SK-N-SH treated with all-trans-retinoic acid at 6 μM for 48 hours (cell line): Measurements from ENCODE around the gene MC3R.

ENCODE experiments used
- ATAC-seq: fragments of 200-7000 bp; cut with Tn5 transposase; 3 replicates; pipeline ENCODE4 v1.9.1; 2020; ENCODE audit warnings: mild to moderate bottlenecking, moderate library complexity
- ARNTL ChIP-seq: fragments of 450-650 bp; formaldehyde crosslinking; IDR thresholded peaks from 2 replicates; pipeline ENCODE4 v1.5.0; 2020; ENCODE audit warnings: low read depth, mild to moderate bottlenecking, moderate library complexity, borderline replicate concordance
- BACH2 ChIP-seq: fragments of 250-450 bp; sonication (Bioruptor Pico); IDR thresholded peaks from 2 replicates; pipeline ENCODE4 v1.9.0; 2021; ENCODE audit warnings: mild to moderate bottlenecking, borderline replicate concordance
- CREB5 ChIP-seq: fragments of 250-450 bp; sonication (Bioruptor Pico); IDR thresholded peaks from 2 replicates; pipeline ENCODE4 v1.5.1; 2020; ENCODE audit warnings: low read depth, mild to moderate bottlenecking, moderate library complexity
- CSDC2 ChIP-seq: fragments of 250-450 bp; sonication (Bioruptor Pico); IDR thresholded peaks from 2 replicates; pipeline ENCODE4 v1.5.0; 2020; ENCODE audit warnings: mild to moderate bottlenecking, moderate library complexity
- CSRNP3 ChIP-seq: fragments of 250-450 bp; sonication (Bioruptor Pico); IDR thresholded peaks from 2 replicates; pipeline ENCODE4 v1.5.1; 2021; ENCODE audit warnings: mild to moderate bottlenecking, moderate library complexity
- ESRRG ChIP-seq: fragments of 250-450 bp; sonication (Bioruptor Pico); IDR thresholded peaks from 2 replicates; pipeline ENCODE4 v1.6.1; 2021; ENCODE audit warnings: mild to moderate bottlenecking
- GLIS3 ChIP-seq: fragments of 250-450 bp; sonication (Bioruptor Pico); IDR thresholded peaks from 2 replicates; pipeline ENCODE4 v1.5.0; 2020; ENCODE audit warnings: mild to moderate bottlenecking, moderate library complexity
- ISL1 ChIP-seq: fragments of 250-450 bp; sonication (Bioruptor Pico); IDR thresholded peaks from 2 replicates; pipeline ENCODE4 v2.1.2; 2022; ENCODE audit warnings: mild to moderate bottlenecking, moderate library complexity
- OSR1 ChIP-seq: fragments of 250-450 bp; sonication (Bioruptor Pico); IDR thresholded peaks from 2 replicates; pipeline ENCODE4 v1.8.0; 2022; ENCODE audit warnings: moderate library complexity, mild to moderate bottlenecking, inconsistent platforms
- PATZ1 ChIP-seq: fragments of 250-450 bp; sonication (Bioruptor Pico); IDR thresholded peaks from 2 replicates; pipeline ENCODE4 v1.8.0; 2020; ENCODE audit warnings: mild to moderate bottlenecking, moderate library complexity, borderline replicate concordance
- POU6F1 ChIP-seq: fragments of 250-450 bp; sonication (Bioruptor Pico); IDR thresholded peaks from 2 replicates; pipeline ENCODE4 v1.8.0; 2021; ENCODE audit warnings: low read depth, mild to moderate bottlenecking, moderate library complexity, borderline replicate concordance
- PPARA ChIP-seq: fragments of 250-450 bp; sonication (Bioruptor Pico); IDR thresholded peaks from 2 replicates; pipeline ENCODE4 v1.5.0; 2020; ENCODE audit warnings: mild to moderate bottlenecking, borderline replicate concordance
- RARB ChIP-seq: fragments of 250-450 bp; sonication (Bioruptor Pico); IDR thresholded peaks from 2 replicates; pipeline ENCODE4 v1.8.0; 2021; ENCODE audit warnings: mild to moderate bottlenecking, moderate library complexity
- SNAI2 ChIP-seq: fragments of 250-450 bp; sonication (Bioruptor Pico); IDR thresholded peaks from 2 replicates; pipeline ENCODE4 v1.5.0; 2020; ENCODE audit warnings: mild to moderate bottlenecking, moderate library complexity
- TCF4 ChIP-seq: fragments of 250-450 bp; sonication (Bioruptor Pico); IDR thresholded peaks from 2 replicates; pipeline ENCODE4 v1.8.0; 2021; ENCODE audit warnings: mild to moderate bottlenecking, moderate library complexity, borderline replicate concordance
- TOX ChIP-seq: fragments of 250-450 bp; sonication (Bioruptor Pico); IDR thresholded peaks from 2 replicates; pipeline ENCODE4 v1.8.0; 2021; ENCODE audit warnings: mild to moderate bottlenecking, moderate library complexity, borderline replicate concordance
- TSHZ2 ChIP-seq: fragments of 250-450 bp; sonication (Bioruptor Pico); IDR thresholded peaks from 2 replicates; pipeline ENCODE4 v1.5.0; 2020; ENCODE audit warnings: mild to moderate bottlenecking, moderate library complexity
- ZC3H10 ChIP-seq: fragments of 250-450 bp; sonication (Bioruptor Pico); IDR thresholded peaks from 2 replicates; pipeline ENCODE4 v1.5.1; 2021; ENCODE audit warnings: mild to moderate bottlenecking, moderate library complexity
- ZFP3 ChIP-seq: fragments of 250-450 bp; sonication (Bioruptor Pico); IDR thresholded peaks from 2 replicates; pipeline ENCODE4 v1.5.0; 2020; ENCODE audit warnings: mild to moderate bottlenecking, moderate library complexity
- ZNF565 ChIP-seq: fragments of 450-650 bp; formaldehyde crosslinking; conservative IDR thresholded peaks from 2 replicates; pipeline ENCODE4 v1.5.0; 2020; ENCODE audit warnings: low read depth, mild to moderate bottlenecking, moderate library complexity
- ZNF70 ChIP-seq: fragments of 450-650 bp; formaldehyde crosslinking; IDR thresholded peaks from 2 replicates; pipeline ENCODE4 v1.5.0; 2020; ENCODE audit warnings: mild to moderate bottlenecking, moderate library complexity
- ZNF8 ChIP-seq: fragments of 450-650 bp; formaldehyde crosslinking; IDR thresholded peaks from 2 replicates; pipeline ENCODE4 v1.5.0; 2020; ENCODE audit warnings: mild to moderate bottlenecking, moderate library complexity

Gene MC3R

GRCh38 chr20:56200456-56200855 is 48.1 kb upstream of the MC3R start (continued):
- TF ChIP-seq ESRRG: no peak

- no peak for ATAC-seq
- TF ChIP-seq ARNTL (CRISPR knock-in tag) (no peak), GLIS3 (CRISPR knock-in tag) (no peak), ZNF8 (no peak), TOX (CRISPR knock-in tag) (no peak), ZNF70 (no peak), PPARA (no peak), TCF4 (CRISPR knock-in tag) (no peak), POU6F1 (CRISPR knock-in tag) (no peak), ESRRG (no peak), ZFP3 (CRISPR knock-in tag) (no peak), CSRNP3 (CRISPR knock-in tag) (no peak), PATZ1 (no peak), CREB5 (CRISPR knock-in tag) (no peak), RARB (CRISPR knock-in tag) (no peak), ZC3H10 (CRISPR knock-in tag) (no peak), OSR1 (CRISPR knock-in tag) (no peak), ZNF565 (CRISPR knock-in tag) (no peak), TSHZ2 (CRISPR knock-in tag) (no peak), ISL1 (no peak)
Measured at GRCh38 chr20:56202493-56203077, 45.9 kb upstream of the MC3R start.

GRCh38 chr20:56204206-56204605 is 44.3 kb upstream of the MC3R start:
- no peak for ATAC-seq

More at GRCh38 chr20:56204206-56204605, 44.3 kb upstream of the MC3R start:
- TF ChIP-seq OSR1 (CRISPR knock-in tag) (no peak), BACH2 (CRISPR knock-in tag) (no peak), ISL1 (no peak), ZC3H10 (CRISPR knock-in tag) (no peak), SNAI2 (CRISPR knock-in tag) (no peak), ZNF8 (no peak), CSRNP3 (CRISPR knock-in tag) (no peak), CREB5 (CRISPR knock-in tag) (no peak), CSDC2 (CRISPR knock-in tag) (no peak), ZFP3 (CRISPR knock-in tag) (no peak), TOX (CRISPR knock-in tag) (no peak)
- TF ChIP-seq, all 23 proteins: peak for 0
